Endothelial cell (in vitro differentiated cells): ENCODE measurements around the gene NOS3. TPM values are rescaled to one million over a fixed set of nuclear protein-coding genes. Genes with fewer than 3 reads are reported as not detected.
A peak's percentile ranks its signal among the peaks of the same experiment; 100 is the strongest.

Source experiments
- DNase-seq: peaks from one replicate; pipeline ENCODE4 v3.0.0; 2021; ENCODE audit warnings: low spot score
- H3K27ac Mint-ChIP-seq: one replicate; pipeline ENCODE4 v1.8.0; 2021; ENCODE audit warnings: mixed read lengths, inconsistent platforms; ENCODE audit not compliant: unreplicated experiment
- H3K27me3 Mint-ChIP-seq: one replicate; pipeline ENCODE4 v1.8.0; 2021; ENCODE audit warnings: mild to moderate bottlenecking, moderate library complexity, mixed read lengths, inconsistent platforms; ENCODE audit not compliant: unreplicated experiment
- H3K36me3 Mint-ChIP-seq: one replicate; pipeline ENCODE4 v1.8.0; 2021; ENCODE audit warnings: mild to moderate bottlenecking, low read depth, mixed read lengths, inconsistent platforms; ENCODE audit not compliant: unreplicated experiment
- H3K4me1 Mint-ChIP-seq: one replicate; pipeline ENCODE4 v1.8.0; 2021; ENCODE audit warnings: mild to moderate bottlenecking, mixed read lengths, inconsistent platforms; ENCODE audit not compliant: unreplicated experiment
- H3K4me3 Mint-ChIP-seq: one replicate; pipeline ENCODE4 v1.8.0; 2021; ENCODE audit warnings: mild to moderate bottlenecking, mixed read lengths, inconsistent platforms; ENCODE audit not compliant: unreplicated experiment
- H3K9me3 Mint-ChIP-seq: one replicate; pipeline ENCODE4 v1.8.0; 2021; ENCODE audit warnings: mixed read lengths, inconsistent platforms; ENCODE audit not compliant: unreplicated experiment
- CTCF ChIP-seq: fragments of 200-600 bp; sonication (generic); IDR thresholded peaks from one replicate; pipeline ENCODE4 v1.5.0; 2021; ENCODE audit warnings: antibody characterized with exemption; ENCODE audit not compliant: unreplicated experiment
- total RNA-seq: library from RNA; stranded (reverse); fragmentation: NEBNext Ultra II Directional; extraction: Animal tissue kit (Norgen Biotek cat#: 25700); gene quantifications from one replicate; pipeline ENCODE4 v1.2.1, GENCODE V29; 2021; ENCODE audit not compliant: unreplicated experiment

Gene NOS3
- total RNA-seq, 1 donor from 2014 or later: 102 TPM

- Mint-ChIP-seq H3K4me3 (peak overlapping the region; percentile 89), H3K9me3 (no peaks in the 10 kb centered on the region), H3K36me3 (peaks cover 35% of the 10 kb centered on the region), H3K27me3 (peaks cover 39% of the 10 kb centered on the region), H3K4me1 (peaks cover 48% of the 10 kb centered on the region), H3K27ac (peak overlapping the region; percentile 86)
- no peak for TF ChIP-seq CTCF
- DNase-seq: peak; percentile 86
Measured at GRCh38 chr7:151013733-151014497, 23.1 kb downstream of the NOS3 start.

DNA sequence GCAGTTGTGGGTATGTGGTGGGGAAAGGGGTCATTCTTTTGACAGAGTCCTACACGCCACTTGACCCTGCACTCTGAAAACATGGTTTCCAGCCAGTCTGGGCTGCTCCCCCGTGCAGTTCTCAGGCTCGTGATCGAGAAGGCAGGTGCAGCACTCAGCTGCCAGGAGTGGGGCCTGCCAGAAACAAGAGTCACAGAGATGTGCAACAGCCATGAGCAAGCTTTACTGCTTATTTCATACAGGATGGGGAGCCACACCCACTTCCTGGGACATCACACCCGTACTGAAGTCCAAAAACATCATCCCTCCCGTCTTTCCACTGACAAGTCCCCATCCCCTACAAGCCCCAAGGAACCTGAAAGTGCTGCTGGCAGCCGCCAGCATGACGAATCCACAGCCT, 24.1 kb downstream of the NOS3 start:
- Mint-ChIP-seq H3K4me3 (peak overlapping the region; percentile 62), H3K36me3 (peaks cover 35% of the 10 kb centered on the region), H3K9me3 (no peaks in the 10 kb centered on the region), H3K4me1 (peaks cover 53% of the 10 kb centered on the region), H3K27me3 (peaks cover 46% of the 10 kb centered on the region), H3K27ac (peak overlapping the region; percentile 61)
- no peak for TF ChIP-seq CTCF
- no peak for DNase-seq

GRCh38 chr7:151015967-151016366, 25.1 kb downstream of the NOS3 start:
- H3K4me1 Mint-ChIP-seq: peaks cover 52% of the 10 kb centered on the region

DNA sequence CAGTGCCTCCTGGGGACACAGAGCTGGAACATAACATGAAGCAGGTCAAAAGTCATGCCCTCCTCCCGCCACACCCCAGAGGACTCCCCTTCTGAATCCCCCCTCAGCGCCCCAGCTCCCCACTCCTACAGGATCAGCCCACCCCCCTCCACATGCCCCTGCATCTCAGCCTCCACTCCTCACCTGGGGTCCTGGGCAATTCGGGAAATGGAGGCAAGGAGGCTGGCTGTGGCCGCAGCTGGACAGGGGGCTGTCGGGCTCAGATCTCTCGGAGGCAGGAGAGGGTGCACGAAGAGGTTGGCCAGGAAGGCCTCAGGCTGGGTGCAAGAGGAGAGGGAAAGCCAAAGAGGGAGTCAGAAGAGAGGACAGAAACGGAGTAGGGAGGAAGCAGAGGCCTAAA, 25.7 kb downstream of the NOS3 start:
- Mint-ChIP-seq H3K9me3 (no peaks in the 10 kb centered on the region), H3K27me3 (peaks cover 50% of the 10 kb centered on the region), H3K4me1 (peaks cover 50% of the 10 kb centered on the region), H3K4me3 (no peak overlapping the region), H3K36me3 (peaks cover 35% of the 10 kb centered on the region), H3K27ac (no peak overlapping the region)
- TF ChIP-seq CTCF: no peak
- DNase-seq: no peak

More at GRCh38 chr7:151015967-151016366, 25.1 kb downstream of the NOS3 start:
- TF ChIP-seq CTCF: no peak
- peak overlapping the region; percentile 62 for H3K4me3 Mint-ChIP-seq
- H3K9me3 Mint-ChIP-seq: no peaks in the 10 kb centered on the region
- peaks cover 37% of the 10 kb centered on the region for H3K36me3 Mint-ChIP-seq
- DNase-seq: no peak
- H3K27me3 Mint-ChIP-seq: peaks cover 52% of the 10 kb centered on the region
- no peak overlapping the region for H3K27ac Mint-ChIP-seq

GRCh38 chr7:151016942-151017341, 26.1 kb downstream of the NOS3 start:
- peaks cover 47% of the 10 kb centered on the region for H3K27me3 Mint-ChIP-seq
- no peak for DNase-seq

More at GRCh38 chr7:151016942-151017341, 26.1 kb downstream of the NOS3 start:
- Mint-ChIP-seq H3K4me1 (peaks cover 46% of the 10 kb centered on the region), H3K36me3 (peaks cover 32% of the 10 kb centered on the region), H3K4me3 (no peak overlapping the region), H3K27ac (no peak overlapping the region), H3K9me3 (no peaks in the 10 kb centered on the region)
- TF ChIP-seq CTCF: no peak
